ENCODE data around the gene CARD6. TPM values are rescaled to one million over a fixed set of nuclear protein-coding genes. Genes with fewer than 3 reads are reported as not detected.

CARD6 gene
- total and polyA plus RNA-seq, 2 of the 13 experiments (the other 11 are each of a cell fraction or from before 2014, with no cell fraction given): 0.33 to 1.4 TPM

DNA sequence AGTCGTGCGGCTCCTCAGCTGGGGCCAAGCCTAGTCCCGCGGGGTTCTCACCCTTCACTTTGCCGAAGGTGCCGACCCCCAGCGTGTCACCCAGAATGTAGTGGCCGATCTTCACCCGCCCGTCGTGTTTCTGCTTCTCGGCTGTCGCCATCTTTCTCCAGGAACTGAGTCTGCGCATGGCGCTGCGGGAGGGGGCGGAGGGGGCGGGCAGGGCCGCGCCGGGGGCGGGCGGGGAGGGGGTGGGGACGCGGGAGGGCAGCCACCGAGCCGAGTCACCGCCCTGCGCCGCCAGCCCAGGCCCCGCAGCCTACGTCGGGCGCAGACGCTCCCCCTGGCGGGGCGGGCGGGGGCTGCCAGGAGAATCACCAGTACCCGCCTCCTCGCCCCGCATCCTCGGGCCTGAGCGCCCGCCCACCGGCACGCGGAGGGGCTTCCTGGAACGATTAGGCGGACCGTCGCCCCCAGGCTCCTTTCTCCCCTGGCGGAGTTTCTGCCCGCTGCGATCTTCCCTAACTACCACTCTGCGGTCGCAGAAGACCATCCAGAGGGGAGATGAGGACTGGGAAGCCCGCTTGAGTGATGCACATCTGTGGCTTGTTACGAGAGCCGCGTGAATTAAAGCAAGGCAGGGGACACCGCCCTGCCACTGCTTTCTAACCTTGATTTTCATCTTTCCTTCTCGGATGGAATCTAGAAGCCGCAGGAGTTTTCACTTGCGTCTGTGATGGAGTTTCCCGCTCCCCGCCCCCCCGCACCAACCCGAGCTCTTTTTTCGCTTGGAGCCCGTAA lies 43.0 kb upstream of the CARD6 start, which contains the start of gene PRKAA1 (continued):
- no peak for TF ChIP-seq SMAD3 (CRISPR knock-in tag; IDR thresholded peaks at IDR 0.05)
- TF ChIP-seq SMAD1 (CRISPR knock-in tag; IDR thresholded peaks at IDR 0.05; ENCODE audit: borderline replicate concordance, low read depth): no peak
- no peak for TF ChIP-seq NFYC (CRISPR knock-in tag; IDR thresholded peaks at IDR 0.05)
- TF ChIP-seq NCOA1 (CRISPR knock-in tag; IDR thresholded peaks at IDR 0.05): no peak
- TF ChIP-seq, protein P1, sequence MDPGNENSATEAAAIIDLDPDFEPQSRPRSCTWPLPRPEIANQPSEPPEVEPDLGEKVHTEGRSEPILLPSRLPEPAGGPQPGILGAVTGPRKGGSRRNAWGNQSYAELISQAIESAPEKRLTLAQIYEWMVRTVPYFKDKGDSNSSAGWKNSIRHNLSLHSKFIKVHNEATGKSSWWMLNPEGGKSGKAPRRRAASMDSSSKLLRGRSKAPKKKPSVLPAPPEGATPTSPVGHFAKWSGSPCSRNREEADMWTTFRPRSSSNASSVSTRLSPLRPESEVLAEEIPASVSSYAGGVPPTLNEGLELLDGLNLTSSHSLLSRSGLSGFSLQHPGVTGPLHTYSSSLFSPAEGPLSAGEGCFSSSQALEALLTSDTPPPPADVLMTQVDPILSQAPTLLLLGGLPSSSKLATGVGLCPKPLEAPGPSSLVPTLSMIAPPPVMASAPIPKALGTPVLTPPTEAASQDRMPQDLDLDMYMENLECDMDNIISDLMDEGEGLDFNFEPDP (CRISPR knock-in tag; conservative IDR thresholded peaks at IDR 0.05): no peak
- TF ChIP-seq, protein P2, sequence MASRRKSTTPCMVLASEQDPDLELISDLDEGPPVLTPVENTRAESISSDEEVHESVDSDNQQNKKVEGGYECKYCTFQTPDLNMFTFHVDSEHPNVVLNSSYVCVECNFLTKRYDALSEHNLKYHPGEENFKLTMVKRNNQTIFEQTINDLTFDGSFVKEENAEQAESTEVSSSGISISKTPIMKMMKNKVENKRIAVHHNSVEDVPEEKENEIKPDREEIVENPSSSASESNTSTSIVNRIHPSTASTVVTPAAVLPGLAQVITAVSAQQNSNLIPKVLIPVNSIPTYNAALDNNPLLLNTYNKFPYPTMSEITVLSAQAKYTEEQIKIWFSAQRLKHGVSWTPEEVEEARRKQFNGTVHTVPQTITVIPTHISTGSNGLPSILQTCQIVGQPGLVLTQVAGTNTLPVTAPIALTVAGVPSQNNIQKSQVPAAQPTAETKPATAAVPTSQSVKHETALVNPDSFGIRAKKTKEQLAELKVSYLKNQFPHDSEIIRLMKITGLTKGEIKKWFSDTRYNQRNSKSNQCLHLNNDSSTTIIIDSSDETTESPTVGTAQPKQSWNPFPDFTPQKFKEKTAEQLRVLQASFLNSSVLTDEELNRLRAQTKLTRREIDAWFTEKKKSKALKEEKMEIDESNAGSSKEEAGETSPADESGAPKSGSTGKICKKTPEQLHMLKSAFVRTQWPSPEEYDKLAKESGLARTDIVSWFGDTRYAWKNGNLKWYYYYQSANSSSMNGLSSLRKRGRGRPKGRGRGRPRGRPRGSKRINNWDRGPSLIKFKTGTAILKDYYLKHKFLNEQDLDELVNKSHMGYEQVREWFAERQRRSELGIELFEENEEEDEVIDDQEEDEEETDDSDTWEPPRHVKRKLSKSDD (CRISPR knock-in tag; IDR thresholded peaks at IDR 0.05; ENCODE audit: low read depth): no peak
- TF ChIP-seq SP5 (CRISPR knock-in tag; IDR thresholded peaks at IDR 0.05; ENCODE audit: borderline replicate concordance, low read depth): peak; percentile 37; the same call in 1 of the 2 replicates
- TF ChIP-seq TMF1 (CRISPR knock-in tag; IDR thresholded peaks at IDR 0.05; ENCODE audit: low read depth): no peak
- TF ChIP-seq, protein P3, sequence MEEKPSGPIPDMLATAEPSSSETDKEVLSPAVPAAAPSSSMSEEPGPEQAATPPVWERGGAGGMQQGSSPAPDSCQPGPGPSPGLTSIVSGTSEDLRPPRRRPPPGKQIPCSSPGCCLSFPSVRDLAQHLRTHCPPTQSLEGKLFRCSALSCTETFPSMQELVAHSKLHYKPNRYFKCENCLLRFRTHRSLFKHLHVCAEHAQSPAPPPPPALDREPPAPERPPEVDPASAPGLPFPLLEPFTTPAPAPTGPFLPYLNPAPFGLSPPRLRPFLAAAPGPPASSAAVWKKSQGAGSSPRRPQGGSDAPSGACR (CRISPR knock-in tag; IDR thresholded peaks at IDR 0.05): no peak
- TF ChIP-seq, protein P4, sequence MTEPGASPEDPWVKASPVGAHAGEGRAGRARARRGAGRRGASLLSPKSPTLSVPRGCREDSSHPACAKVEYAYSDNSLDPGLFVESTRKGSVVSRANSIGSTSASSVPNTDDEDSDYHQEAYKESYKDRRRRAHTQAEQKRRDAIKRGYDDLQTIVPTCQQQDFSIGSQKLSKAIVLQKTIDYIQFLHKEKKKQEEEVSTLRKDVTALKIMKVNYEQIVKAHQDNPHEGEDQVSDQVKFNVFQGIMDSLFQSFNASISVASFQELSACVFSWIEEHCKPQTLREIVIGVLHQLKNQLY (CRISPR knock-in tag; IDR thresholded peaks at IDR 0.05): no peak
- TF ChIP-seq ZNF605 (CRISPR knock-in tag; IDR thresholded peaks at IDR 0.05): no peak; the same call in 1 of the 2 replicates
- no peak for TF ChIP-seq ATM (IDR thresholded peaks at IDR 0.05; ENCODE audit: borderline replicate concordance)
- TF ChIP-seq MEIS1 (CRISPR knock-in tag; IDR thresholded peaks at IDR 0.05; ENCODE audit: borderline replicate concordance): peak; percentile 33; the same call in 1 of the 2 replicates
- TF ChIP-seq, protein P5, sequence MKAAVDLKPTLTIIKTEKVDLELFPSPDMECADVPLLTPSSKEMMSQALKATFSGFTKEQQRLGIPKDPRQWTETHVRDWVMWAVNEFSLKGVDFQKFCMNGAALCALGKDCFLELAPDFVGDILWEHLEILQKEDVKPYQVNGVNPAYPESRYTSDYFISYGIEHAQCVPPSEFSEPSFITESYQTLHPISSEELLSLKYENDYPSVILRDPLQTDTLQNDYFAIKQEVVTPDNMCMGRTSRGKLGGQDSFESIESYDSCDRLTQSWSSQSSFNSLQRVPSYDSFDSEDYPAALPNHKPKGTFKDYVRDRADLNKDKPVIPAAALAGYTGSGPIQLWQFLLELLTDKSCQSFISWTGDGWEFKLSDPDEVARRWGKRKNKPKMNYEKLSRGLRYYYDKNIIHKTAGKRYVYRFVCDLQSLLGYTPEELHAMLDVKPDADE (CRISPR knock-in tag; IDR thresholded peaks at IDR 0.05): 0 out of 2 replicates have a peak, but pooled peaks have one; percentile 46
- TF ChIP-seq JDP2 (CRISPR knock-in tag; IDR thresholded peaks at IDR 0.05; ENCODE audit: borderline replicate concordance): no peak
- TF ChIP-seq, protein P6, sequence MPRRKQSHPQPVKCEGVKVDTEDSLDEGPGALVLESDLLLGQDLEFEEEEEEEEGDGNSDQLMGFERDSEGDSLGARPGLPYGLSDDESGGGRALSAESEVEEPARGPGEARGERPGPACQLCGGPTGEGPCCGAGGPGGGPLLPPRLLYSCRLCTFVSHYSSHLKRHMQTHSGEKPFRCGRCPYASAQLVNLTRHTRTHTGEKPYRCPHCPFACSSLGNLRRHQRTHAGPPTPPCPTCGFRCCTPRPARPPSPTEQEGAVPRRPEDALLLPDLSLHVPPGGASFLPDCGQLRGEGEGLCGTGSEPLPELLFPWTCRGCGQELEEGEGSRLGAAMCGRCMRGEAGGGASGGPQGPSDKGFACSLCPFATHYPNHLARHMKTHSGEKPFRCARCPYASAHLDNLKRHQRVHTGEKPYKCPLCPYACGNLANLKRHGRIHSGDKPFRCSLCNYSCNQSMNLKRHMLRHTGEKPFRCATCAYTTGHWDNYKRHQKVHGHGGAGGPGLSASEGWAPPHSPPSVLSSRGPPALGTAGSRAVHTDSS (CRISPR knock-in tag; conservative IDR thresholded peaks at IDR 0.05): no peak
- no peak for TF ChIP-seq JUNB (CRISPR knock-in tag; IDR thresholded peaks at IDR 0.05; ENCODE audit: borderline replicate concordance)
- TF ChIP-seq GTF3A (CRISPR knock-in tag; conservative IDR thresholded peaks at IDR 0.05): no peak
- TF ChIP-seq ZNF660 (CRISPR knock-in tag; IDR thresholded peaks at IDR 0.05; ENCODE audit: borderline replicate concordance, low read depth): no peak
- TF ChIP-seq ZNF556 (CRISPR knock-in tag; IDR thresholded peaks at IDR 0.05; ENCODE audit: borderline replicate concordance): peak; percentile 32; the same call in 1 of the 2 replicates
